Osteoblast (primary cell): ENCODE measurements around the gene EYS. TPM values are rescaled to one million over a fixed set of nuclear protein-coding genes. Genes with fewer than 3 reads are reported as not detected.

Experiments used
- DNase-seq: peaks from one replicate; pipeline ENCODE4 v3.0.0; 2011; ENCODE audit warnings: low spot score, mixed read lengths; ENCODE audit not compliant: insufficient read length; ENCODE audit errors: missing footprints
- H2AFZ ChIP-seq: 2 replicates; pipeline ENCODE4 v1.6.0; 2011; ENCODE audit warnings: mild to moderate bottlenecking, low read length
- H3K27ac ChIP-seq: 2 replicates; pipeline ENCODE4 v1.5.1; 2011; ENCODE audit warnings: mild to moderate bottlenecking, low read depth, low read length, moderate library complexity
- H3K27me3 ChIP-seq: 2 replicates; pipeline ENCODE4 v1.6.0; 2012; ENCODE audit warnings: mild to moderate bottlenecking, control low read depth, inconsistent platforms, low read length, moderate library complexity; ENCODE audit not compliant: insufficient read depth
- H3K36me3 ChIP-seq: 2 replicates; pipeline ENCODE4 v1.5.1; 2011; ENCODE audit warnings: mild to moderate bottlenecking, low read length, control low read depth, moderate library complexity; ENCODE audit not compliant: insufficient read depth
- H3K4me1 ChIP-seq: 2 replicates; pipeline ENCODE4 v1.5.1; 2011; ENCODE audit warnings: mild to moderate bottlenecking, low read length, control low read depth, moderate library complexity; ENCODE audit not compliant: insufficient read depth
- H3K4me2 ChIP-seq: 2 replicates; pipeline ENCODE4 v1.6.0; 2011; ENCODE audit warnings: mild to moderate bottlenecking, low read length; ENCODE audit not compliant: insufficient read depth
- H3K4me3 ChIP-seq: fragments of 200-600 bp; sonication (generic); 3 replicates; pipeline ENCODE4 v1.5.1; 2012; ENCODE audit warnings: mild to moderate bottlenecking, low read length, inconsistent platforms; ENCODE audit not compliant: insufficient read depth
- H3K79me2 ChIP-seq: 2 replicates; pipeline ENCODE4 v1.6.0; 2012; ENCODE audit warnings: mild to moderate bottlenecking, low read length, control low read depth, inconsistent platforms; ENCODE audit not compliant: insufficient read depth
- H3K9me3 ChIP-seq: 2 replicates; pipeline ENCODE4 v1.5.1; 2011; ENCODE audit warnings: low read depth, low read length, control low read depth
- H4K20me1 ChIP-seq: 2 replicates; pipeline ENCODE4 v1.6.0; 2012; ENCODE audit warnings: mild to moderate bottlenecking, low read length, control low read depth; ENCODE audit not compliant: insufficient read depth
- CTCF ChIP-seq: IDR thresholded peaks from 2 replicates; pipeline ENCODE4 v1.5.1; 2011; ENCODE audit warnings: mild to moderate bottlenecking, low read depth, low read length, moderate library complexity; ENCODE audit errors: extremely low read depth
- total RNA-seq: library from RNA; depleted of rRNA; stranded (reverse); fragments of >200 nt; gene quantifications from 2 replicates; pipeline ENCODE4 v1.2.3, GENCODE V29; 2012

EYS gene
- total RNA-seq, 1 donor, result under 0.01 TPM

- Histone ChIP-seq H3K4me2 (no peak overlapping the region), H3K27me3 (no peaks in the 10 kb centered on the region), H3K4me3 (no peak overlapping the region), H3K4me1 (no peaks in the 10 kb centered on the region), H2AFZ (no peak overlapping the region), H3K36me3 (no peaks in the 10 kb centered on the region), H3K9me3 (peaks cover 2% of the 10 kb centered on the region), H3K27ac (no peak overlapping the region), H4K20me1 (no peaks in the 10 kb centered on the region), H3K79me2 (no peaks in the 10 kb centered on the region)
- TF ChIP-seq CTCF, result no peak
- no peak for DNase-seq
Measured at GRCh38 chr6:65259982-65260381, 447.0 kb downstream of the EYS start.

- no peaks in the 10 kb centered on the region for H3K4me1 ChIP-seq
- H3K4me3 ChIP-seq, result no peak overlapping the region
- H3K27ac ChIP-seq, result no peak overlapping the region
- no peak overlapping the region for H3K4me2 ChIP-seq
- no peaks in the 10 kb centered on the region for H3K79me2 ChIP-seq
- H2AFZ ChIP-seq, result no peak overlapping the region
- H3K36me3 ChIP-seq, result no peaks in the 10 kb centered on the region
- no peak for TF ChIP-seq CTCF
- no peaks in the 10 kb centered on the region for H3K27me3 ChIP-seq
- H3K9me3 ChIP-seq, result peaks cover 2% of the 10 kb centered on the region
- DNase-seq, result no peak
- no peaks in the 10 kb centered on the region for H4K20me1 ChIP-seq
Measured at GRCh38 chr6:65259059-65259458, 448.0 kb downstream of the EYS start.

- no peaks in the 10 kb centered on the region for H3K4me1 ChIP-seq
- no peak for TF ChIP-seq CTCF
- H3K27ac ChIP-seq, result no peak overlapping the region
- no peaks in the 10 kb centered on the region for H4K20me1 ChIP-seq
- H3K79me2 ChIP-seq, result no peaks in the 10 kb centered on the region
- H3K9me3 ChIP-seq, result peaks cover 3% of the 10 kb centered on the region
- H3K36me3 ChIP-seq, result no peaks in the 10 kb centered on the region
- H3K4me3 ChIP-seq, result no peak overlapping the region
- DNase-seq, result no peak
- H3K4me2 ChIP-seq, result no peak overlapping the region
- no peak overlapping the region for H2AFZ ChIP-seq
- no peaks in the 10 kb centered on the region for H3K27me3 ChIP-seq
Measured at GRCh38 chr6:65253041-65253440, 454.0 kb downstream of the EYS start.

GRCh38 chr6:65248101-65248610 is 458.9 kb downstream of the EYS start:
- H3K27me3 ChIP-seq, result no peaks in the 10 kb centered on the region
- no peak overlapping the region for H3K4me2 ChIP-seq
- H3K4me1 ChIP-seq, result no peaks in the 10 kb centered on the region
- no peak for TF ChIP-seq CTCF
- no peak overlapping the region for H3K27ac ChIP-seq
- H3K4me3 ChIP-seq, result no peak overlapping the region
- no peaks in the 10 kb centered on the region for H3K36me3 ChIP-seq
- no peak for DNase-seq
- no peaks in the 10 kb centered on the region for H3K79me2 ChIP-seq
- H4K20me1 ChIP-seq, result no peaks in the 10 kb centered on the region
- no peak overlapping the region for H2AFZ ChIP-seq
- H3K9me3 ChIP-seq, result peaks cover 3% of the 10 kb centered on the region
